ENCODE results near the gene CRTAC1.

Gene CRTAC1

DNA sequence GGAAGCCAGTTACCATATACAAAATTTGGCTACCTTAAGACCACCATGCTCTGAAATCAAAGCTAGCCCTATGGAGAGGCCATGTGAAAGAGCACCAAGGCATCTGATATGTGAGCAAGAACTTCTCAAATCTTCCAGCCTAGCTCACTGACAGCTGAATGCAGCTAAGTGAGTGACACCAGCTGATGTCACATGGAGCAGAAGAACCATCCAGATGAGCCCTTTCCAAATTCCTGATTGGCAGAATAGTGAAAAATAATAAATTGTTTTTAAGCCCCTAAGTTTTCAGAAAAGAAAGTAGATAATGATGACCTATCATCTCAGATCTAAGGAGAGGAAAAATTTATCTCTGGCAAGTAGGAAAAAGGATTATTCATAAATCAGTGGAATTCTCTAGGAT lies 85.6 kb downstream of the CRTAC1 start:
- no peak overlapping the region for H3K4me3 ChIP-seq (ENCODE audit: control insufficient read depth, low read depth, low read length)
- TF ChIP-seq, protein P1, sequence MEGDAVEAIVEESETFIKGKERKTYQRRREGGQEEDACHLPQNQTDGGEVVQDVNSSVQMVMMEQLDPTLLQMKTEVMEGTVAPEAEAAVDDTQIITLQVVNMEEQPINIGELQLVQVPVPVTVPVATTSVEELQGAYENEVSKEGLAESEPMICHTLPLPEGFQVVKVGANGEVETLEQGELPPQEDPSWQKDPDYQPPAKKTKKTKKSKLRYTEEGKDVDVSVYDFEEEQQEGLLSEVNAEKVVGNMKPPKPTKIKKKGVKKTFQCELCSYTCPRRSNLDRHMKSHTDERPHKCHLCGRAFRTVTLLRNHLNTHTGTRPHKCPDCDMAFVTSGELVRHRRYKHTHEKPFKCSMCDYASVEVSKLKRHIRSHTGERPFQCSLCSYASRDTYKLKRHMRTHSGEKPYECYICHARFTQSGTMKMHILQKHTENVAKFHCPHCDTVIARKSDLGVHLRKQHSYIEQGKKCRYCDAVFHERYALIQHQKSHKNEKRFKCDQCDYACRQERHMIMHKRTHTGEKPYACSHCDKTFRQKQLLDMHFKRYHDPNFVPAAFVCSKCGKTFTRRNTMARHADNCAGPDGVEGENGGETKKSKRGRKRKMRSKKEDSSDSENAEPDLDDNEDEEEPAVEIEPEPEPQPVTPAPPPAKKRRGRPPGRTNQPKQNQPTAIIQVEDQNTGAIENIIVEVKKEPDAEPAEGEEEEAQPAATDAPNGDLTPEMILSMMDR (conservative IDR thresholded peaks at IDR 0.05; ENCODE audit: control insufficient read depth, insufficient read depth, low read depth, low read length), result no peak
- no peak for DNase-seq (ENCODE audit: low read depth)

DNA sequence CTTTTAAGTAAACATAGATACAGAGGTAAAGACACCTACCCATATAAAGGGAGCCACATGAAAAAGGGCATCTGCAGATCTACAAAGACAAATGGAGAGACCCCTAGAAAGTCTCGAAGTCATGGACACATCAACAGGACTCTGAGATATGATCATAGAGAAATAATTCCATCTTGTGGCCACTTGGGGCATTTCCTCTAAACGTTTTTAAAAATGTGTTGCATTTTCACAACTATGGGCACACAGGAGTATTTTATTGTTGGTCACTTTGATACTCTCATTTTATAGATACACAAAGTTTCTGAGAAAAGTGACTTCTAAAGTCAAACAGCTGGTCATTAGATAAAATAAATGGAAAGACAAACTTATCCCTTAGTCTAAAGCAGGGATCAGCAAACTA lies 87.1 kb downstream of the CRTAC1 start:
- TF ChIP-seq, protein P1 (conservative IDR thresholded peaks at IDR 0.05; ENCODE audit: control insufficient read depth, insufficient read depth, low read depth, low read length), result no peak
- no peak for DNase-seq (ENCODE audit: low read depth)
- no peak overlapping the region for H3K4me3 ChIP-seq (ENCODE audit: control insufficient read depth, low read depth, low read length)

DNA sequence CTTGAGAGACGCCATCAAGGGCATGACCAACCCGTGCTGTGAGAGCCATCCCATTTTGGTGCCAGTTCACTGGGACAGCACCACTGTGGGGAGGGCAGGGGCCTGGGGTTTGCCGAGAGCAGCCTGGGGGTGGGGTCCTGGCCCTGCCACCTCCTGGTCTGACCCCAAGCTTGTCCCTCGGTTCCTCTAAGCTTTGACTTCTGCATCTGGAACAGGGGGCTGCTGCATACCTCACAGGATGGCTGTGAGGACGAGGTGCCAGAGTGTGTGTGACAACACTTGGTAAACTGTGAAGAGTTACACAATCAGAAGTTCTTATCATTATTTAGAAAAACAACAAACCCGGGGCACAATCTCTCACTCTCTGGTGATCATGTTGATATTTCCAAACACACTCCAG lies 89.9 kb downstream of the CRTAC1 start:
- H3K4me3 ChIP-seq (ENCODE audit: control insufficient read depth, low read depth, low read length), result no peak overlapping the region

DNA sequence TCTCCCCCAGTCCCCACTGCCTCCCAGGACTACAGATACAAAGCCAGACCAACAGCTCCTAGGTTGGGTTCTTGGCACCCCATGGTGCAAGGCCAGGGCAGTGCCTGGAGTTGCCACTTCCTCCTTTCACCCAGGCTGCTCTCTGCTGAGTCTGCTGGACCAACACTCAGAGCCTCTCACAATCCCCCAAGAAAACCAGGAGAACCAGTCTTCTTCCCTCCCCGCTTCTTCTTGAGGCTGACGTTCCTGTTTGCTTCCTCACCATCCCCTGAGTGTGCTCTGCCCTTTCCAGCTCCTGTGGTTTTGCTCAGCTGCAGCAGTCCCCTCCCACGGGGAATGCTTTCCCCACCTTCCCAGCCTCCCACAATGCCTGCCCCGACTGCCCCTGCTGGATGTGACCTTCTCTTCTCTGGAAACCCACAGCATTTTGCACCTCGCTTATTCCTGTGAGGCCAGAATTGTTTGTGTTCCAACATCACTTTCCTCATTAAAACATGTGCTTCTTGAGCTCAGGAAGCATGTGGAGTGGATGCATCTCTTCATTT lies 90.9 kb downstream of the CRTAC1 start:
- TF ChIP-seq, protein P1 (conservative IDR thresholded peaks at IDR 0.05; ENCODE audit: control insufficient read depth, insufficient read depth, low read depth, low read length), result no peak
- no peak for DNase-seq (ENCODE audit: low read depth)

More for the DNA sequence above, 89.9 kb downstream of the CRTAC1 start:
- TF ChIP-seq, protein P1 (conservative IDR thresholded peaks at IDR 0.05; ENCODE audit: control insufficient read depth, insufficient read depth, low read depth, low read length), result no peak
- no peak for DNase-seq (ENCODE audit: low read depth)

DNA sequence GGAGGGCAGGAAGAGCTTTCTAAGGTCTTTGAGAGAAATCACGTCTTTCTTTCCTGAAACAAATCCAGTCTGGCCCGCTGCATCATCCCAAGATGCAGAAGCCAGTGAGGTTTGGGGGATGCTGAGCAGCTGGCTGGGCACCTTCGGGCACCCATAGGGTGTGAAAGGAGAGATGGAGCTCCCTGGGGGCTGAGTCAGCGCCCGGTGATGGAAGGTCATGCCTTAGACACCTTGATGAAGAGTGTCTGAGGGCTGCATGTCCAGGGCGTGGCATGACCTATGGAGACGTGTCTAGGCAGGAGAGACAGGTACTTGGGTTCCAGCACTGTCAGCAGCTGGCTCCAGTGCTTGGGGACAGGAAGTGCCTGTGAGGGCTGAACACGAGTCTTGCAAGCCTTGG lies 92.5 kb downstream of the CRTAC1 start:
- DNase-seq (ENCODE audit: low read depth), result no peak
- H3K4me3 ChIP-seq (ENCODE audit: control insufficient read depth, low read depth, low read length), result no peak overlapping the region
- TF ChIP-seq, protein P1 (conservative IDR thresholded peaks at IDR 0.05; ENCODE audit: control insufficient read depth, insufficient read depth, low read depth, low read length), result no peak

More for the DNA sequence above, 90.9 kb downstream of the CRTAC1 start:
- no peak overlapping the region for H3K4me3 ChIP-seq (ENCODE audit: control insufficient read depth, low read depth, low read length)

DNA sequence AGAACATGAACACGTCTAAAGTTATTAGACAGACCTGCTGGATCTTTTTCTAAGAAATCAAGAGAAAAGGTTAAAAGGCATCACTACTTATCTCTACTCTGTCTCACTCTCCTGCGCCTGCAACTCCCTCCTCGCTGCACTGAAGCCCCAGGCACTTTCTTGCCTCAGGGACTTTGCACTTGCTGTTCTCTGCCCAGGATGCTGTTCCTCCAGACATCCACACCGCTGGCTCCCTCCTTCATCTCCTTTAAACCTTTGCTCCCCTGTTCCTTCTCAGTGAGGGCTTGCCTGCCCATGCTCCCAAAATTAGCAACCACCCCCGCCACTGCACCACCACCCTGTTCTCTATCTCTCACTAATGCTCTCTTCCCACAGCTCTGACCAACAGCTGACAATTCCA lies 93.4 kb downstream of the CRTAC1 start:
- DNase-seq (ENCODE audit: low read depth), result no peak
- TF ChIP-seq, protein P1 (conservative IDR thresholded peaks at IDR 0.05; ENCODE audit: control insufficient read depth, insufficient read depth, low read depth, low read length), result no peak
- no peak overlapping the region for H3K4me3 ChIP-seq (ENCODE audit: control insufficient read depth, low read depth, low read length)

DNA sequence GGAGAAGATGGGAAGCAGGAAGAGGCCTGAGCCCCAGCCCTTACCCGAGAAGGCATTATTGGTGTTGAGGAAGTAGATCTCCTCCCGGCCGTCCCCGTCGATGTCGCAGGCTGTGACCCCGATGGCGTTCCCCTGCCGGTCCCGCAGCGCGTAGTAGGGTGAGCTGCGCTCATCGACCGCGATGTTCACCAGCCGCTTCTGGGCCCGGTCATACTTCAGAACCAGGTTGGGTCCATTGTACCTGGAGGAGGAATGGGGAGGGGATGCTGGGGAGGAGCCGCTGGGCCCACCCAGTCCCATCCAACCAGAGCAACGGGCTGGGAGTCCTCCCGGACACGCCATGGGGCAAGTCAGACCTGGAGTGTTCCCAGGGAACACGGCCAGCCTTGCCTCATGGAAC lies 94.3 kb downstream of the CRTAC1 start:
- TF ChIP-seq, protein P1 (conservative IDR thresholded peaks at IDR 0.05; ENCODE audit: control insufficient read depth, insufficient read depth, low read depth, low read length), result no peak
- H3K4me3 ChIP-seq (ENCODE audit: control insufficient read depth, low read depth, low read length), result no peak overlapping the region
- no peak for DNase-seq (ENCODE audit: low read depth)
